Mucosa of rectum (tissue), 2 donors: Measurements from ENCODE around the gene GNPDA2.
A peak's percentile ranks its signal among the peaks of the same experiment; 100 is the strongest.

ENCODE experiments used
- H3K27ac ChIP-seq, 2 donors: one replicate each; pipeline ENCODE4 v1.7.0; 2013; ENCODE audit warnings: inconsistent platforms in 2 of 2, low read depth in 2 of 2, low read length in 2 of 2
- H3K27me3 ChIP-seq, 2 donors: one replicate each; pipeline ENCODE4 v1.7.0; 2013; ENCODE audit warnings: low read length in 2 of 2; ENCODE audit not compliant: control insufficient read depth in 2 of 2, insufficient read depth in 2 of 2
- H3K36me3 ChIP-seq, 2 donors: one replicate each; pipeline ENCODE4 v1.7.0; 2013; ENCODE audit warnings: low read length in 2 of 2; ENCODE audit not compliant: control insufficient read depth in 2 of 2, insufficient read depth in 2 of 2
- H3K4me1 ChIP-seq, 2 donors: one replicate each; pipeline ENCODE4 v1.7.0; 2013; ENCODE audit warnings: low read length in 2 of 2, mild to moderate bottlenecking in 1 of 2; ENCODE audit not compliant: control insufficient read depth in 2 of 2, insufficient read depth in 2 of 2
- H3K4me3 ChIP-seq, 2 donors: one replicate each; pipeline ENCODE4 v1.7.0; 2013; ENCODE audit warnings: low read length in 2 of 2
- H3K9ac ChIP-seq, 2 donors: one replicate each; pipeline ENCODE4 v1.7.0; 2013; ENCODE audit warnings: low read length in 2 of 2, low read depth in 1 of 2, mild to moderate bottlenecking in 1 of 2
- H3K9me3 ChIP-seq, 2 donors: one replicate each; pipeline ENCODE4 v1.7.0; 2013; ENCODE audit warnings: low read length in 2 of 2; ENCODE audit not compliant: control insufficient read depth in 2 of 2
- donor health status: healthy.
- donor health status: Normal muscosa, but diverticular disease.

GNPDA2 gene

DNA sequence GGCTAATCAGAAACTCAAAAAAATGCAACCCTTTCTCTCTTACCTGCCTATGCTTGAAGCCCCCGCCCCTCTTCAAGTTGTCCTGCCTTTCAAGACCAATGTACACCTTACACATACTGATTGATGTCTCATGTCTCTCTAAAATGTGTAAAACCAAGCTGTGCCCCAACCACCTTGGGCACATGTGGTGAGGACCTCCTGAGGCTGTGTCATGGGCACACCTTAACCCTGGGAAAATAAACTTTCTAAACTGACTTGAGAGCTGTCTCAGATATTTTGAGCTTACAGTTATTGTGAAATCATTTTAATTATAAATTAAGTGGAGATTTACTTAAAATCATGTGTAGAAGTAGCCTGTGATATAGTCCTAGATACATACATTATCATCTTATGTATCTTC, 25.9 kb downstream of the GNPDA2 start:
- Histone ChIP-seq H3K27me3 (no peaks in the 10 kb centered on the region), H3K4me3 (no peak overlapping the region), H3K9ac (no peak overlapping the region), H3K36me3 (peaks cover 32 to 39% of the 10 kb centered on the region in 2 donors), H3K4me1 (no peaks in the 10 kb centered on the region), H3K27ac (no peak overlapping the region), H3K9me3 (no peaks in the 10 kb centered on the region)

DNA sequence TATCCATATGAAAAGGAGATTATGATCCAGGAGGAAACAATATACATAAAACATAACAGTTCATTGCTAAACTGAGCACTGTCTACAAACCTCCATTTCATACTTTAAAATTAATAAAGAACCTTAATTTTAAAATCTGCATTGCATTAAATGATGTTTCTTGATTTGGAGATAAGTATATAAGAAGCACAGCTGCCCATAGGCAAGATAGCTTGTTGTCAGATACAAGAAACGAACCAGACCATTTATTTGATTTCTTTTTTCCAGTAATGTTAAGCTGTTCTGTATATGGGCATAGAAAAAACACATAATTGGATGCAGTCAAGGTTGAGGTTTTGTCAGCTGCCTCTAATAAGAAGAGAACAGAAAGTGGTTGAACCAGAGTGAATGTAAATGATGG, 41.7 kb downstream of the GNPDA2 start:
- Histone ChIP-seq H3K27me3 (no peaks in the 10 kb centered on the region), H3K27ac (no peak overlapping the region), H3K9ac (no peak overlapping the region), H3K4me1 (peaks cover 0 to 6% of the 10 kb centered on the region in 2 donors), H3K36me3 (peaks cover 36 to 51% of the 10 kb centered on the region in 2 donors), H3K9me3 (no peaks in the 10 kb centered on the region), H3K4me3 (no peak overlapping the region)

DNA sequence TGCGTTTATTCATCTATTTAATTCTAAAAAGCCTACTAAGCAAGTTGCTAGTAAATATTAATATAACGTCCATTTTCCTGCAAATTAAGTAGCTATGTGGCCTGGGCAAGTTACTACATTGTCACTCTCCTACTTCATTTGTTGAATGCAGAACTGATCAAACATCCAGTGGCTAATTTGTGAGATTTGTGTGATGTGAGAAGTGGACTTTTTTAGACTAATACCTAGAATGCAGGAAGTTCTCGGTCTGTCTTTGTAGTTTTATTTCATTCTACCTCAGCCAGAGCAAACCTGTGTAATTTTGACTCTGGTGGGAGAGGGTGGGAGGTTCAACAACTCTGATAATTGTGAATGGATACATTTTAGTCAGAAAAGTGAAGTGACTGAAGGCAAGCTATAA, 47.3 kb downstream of the GNPDA2 start:
- Histone ChIP-seq H3K27me3 (no peaks in the 10 kb centered on the region), H3K9ac (peak overlapping the region; percentile 94 to 95), H3K36me3 (peaks cover 7 to 17% of the 10 kb centered on the region in 2 donors), H3K27ac (peak overlapping the region; percentile 89), H3K4me1 (peaks cover 6 to 8% of the 10 kb centered on the region in 2 donors), H3K9me3 (no peaks in the 10 kb centered on the region), H3K4me3 (peak overlapping the region; percentile 95 to 99)

DNA sequence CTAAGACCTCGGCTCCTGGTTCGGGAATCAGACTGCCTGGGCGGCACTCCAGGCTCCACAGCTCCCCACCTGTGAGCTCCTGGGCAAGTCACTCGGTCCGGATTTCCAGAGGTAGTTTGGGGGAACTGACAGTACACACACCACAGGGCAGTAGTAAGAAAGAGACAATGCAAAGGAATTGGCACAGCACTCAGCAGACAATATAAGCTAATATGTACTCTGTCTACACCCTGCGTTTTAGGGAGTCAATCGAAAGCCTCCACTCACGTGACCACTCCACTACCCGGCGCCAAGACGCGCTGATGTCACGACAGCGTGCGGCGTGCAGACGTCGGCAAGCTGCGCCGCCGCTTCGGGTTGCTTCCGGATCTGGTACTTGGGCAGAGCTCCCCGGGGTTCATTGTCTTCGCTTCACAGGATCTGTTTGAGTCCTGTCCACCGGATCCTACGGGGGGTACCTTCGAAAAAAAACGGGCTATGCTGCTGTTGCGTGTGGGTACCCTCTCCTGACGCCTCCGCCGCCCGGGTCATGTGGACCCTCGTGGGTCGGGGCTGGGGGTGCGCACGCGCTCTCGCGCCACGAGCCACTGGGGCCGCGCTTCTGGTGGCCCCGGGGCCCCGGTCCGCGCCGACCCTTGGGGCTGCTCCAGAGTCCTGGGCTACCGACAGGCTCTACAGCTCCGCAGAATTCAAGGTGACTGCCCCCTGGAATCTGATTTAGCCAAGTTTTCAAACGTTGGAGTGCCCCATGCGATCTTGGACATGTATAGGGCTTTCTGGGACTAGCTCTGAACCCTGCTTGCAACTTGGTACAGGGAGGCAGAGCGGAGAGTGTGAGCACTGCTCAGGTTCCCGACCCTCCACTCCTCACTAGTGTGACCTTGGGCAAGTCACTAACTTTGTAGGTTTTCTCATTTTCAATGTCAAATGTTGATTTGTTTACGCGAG, 48.0 kb downstream of the GNPDA2 start, which contains the start of gene GUF1:
Gene GUF1 (plus strand): TSS at position 327 of the 948 bp plus-strand sequence. CDS start 203 bp downstream, at position 530.
- peak within 1 kb of the TSS; percentile 89 for H3K27ac ChIP-seq
- H3K4me1 ChIP-seq = peaks cover 6 to 8% of the 10 kb centered on the region in 2 donors
- H3K9ac ChIP-seq = peak within 1 kb of the TSS; percentile 94 to 95
- H3K4me3 ChIP-seq = peak within 1 kb of the TSS; percentile 95 to 99
- no peaks in the 10 kb centered on the region for H3K27me3 ChIP-seq
- H3K9me3 ChIP-seq = no peaks in the 10 kb centered on the region
- H3K36me3 ChIP-seq = peaks cover 5 to 11% of the 10 kb centered on the region in 2 donors

DNA sequence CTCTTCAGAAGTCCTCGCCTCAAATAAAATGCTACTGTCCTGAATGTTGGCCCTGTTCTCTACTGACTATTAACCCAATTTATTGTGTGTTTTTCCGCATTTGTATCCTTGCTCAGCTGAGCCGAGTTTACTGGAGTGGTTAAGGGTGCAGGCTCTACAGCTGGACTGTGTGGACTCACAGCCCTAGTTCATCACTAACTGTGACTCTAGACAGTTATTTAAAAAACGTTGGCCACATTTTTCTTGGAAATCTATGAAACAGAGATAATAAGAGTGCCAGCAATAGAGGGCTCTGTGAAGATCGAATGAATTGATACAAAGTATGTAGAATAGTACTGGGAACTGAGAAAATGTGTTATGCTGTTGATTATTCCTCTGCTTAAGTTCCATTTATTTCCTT, 51.0 kb downstream of the GNPDA2 start:
- peaks cover 6 to 8% of the 10 kb centered on the region in 2 donors for H3K4me1 ChIP-seq
- H3K27me3 ChIP-seq = no peaks in the 10 kb centered on the region
- H3K9me3 ChIP-seq = no peaks in the 10 kb centered on the region
- H3K9ac ChIP-seq = no peak overlapping the region
- H3K27ac ChIP-seq = no peak overlapping the region
- no peaks in the 10 kb centered on the region for H3K36me3 ChIP-seq
- no peak overlapping the region for H3K4me3 ChIP-seq

DNA sequence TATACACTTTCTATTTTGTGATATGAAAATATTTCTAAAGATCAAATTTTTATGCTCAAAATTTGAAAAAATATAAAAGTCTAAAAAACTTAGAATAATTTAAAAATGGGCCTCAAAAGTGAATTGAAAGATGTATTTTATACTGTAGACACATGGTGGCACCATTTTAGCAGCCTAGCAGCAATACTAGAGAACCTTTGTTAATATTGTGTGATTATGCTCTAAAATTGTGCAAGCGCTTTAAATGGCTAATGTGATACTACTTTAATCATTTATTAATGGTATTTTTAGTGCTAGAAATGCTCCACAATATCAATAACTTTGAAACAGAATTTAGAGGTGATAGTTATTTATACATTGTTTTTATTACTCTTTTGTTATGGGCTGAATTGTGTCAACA, 51.9 kb downstream of the GNPDA2 start:
- no peaks in the 10 kb centered on the region for H3K27me3 ChIP-seq

DNA sequence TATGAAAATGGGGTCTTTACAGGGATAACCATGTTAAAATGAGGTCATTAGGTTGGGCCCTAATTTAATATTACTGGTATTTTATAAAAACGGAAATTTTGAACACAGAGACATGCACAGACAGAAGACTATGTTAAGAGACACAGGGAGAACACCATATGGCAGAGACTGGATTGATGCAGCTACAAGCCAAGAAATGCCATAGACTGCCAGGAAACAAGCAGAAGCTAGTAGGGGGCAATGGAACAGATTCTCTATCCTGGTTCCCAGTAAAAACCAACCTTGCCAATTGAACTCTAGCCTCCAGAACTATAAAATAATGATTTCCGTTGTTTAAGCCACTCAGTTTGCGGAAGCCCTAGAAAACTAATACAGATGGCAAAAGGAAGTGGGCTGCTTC, 54.7 kb downstream of the GNPDA2 start:
- H3K27ac ChIP-seq = no peak overlapping the region
- H3K4me3 ChIP-seq = no peak overlapping the region
- no peaks in the 10 kb centered on the region for H3K36me3 ChIP-seq
- H3K27me3 ChIP-seq = no peaks in the 10 kb centered on the region
- H3K4me1 ChIP-seq = no peaks in the 10 kb centered on the region
- H3K9ac ChIP-seq = no peak overlapping the region
- no peaks in the 10 kb centered on the region for H3K9me3 ChIP-seq

More for the DNA sequence above, 51.9 kb downstream of the GNPDA2 start:
- Histone ChIP-seq H3K4me1 (peaks cover 0 to 6% of the 10 kb centered on the region in 2 donors), H3K9ac (no peak overlapping the region), H3K36me3 (no peaks in the 10 kb centered on the region), H3K9me3 (no peaks in the 10 kb centered on the region), H3K4me3 (no peak overlapping the region), H3K27ac (no peak overlapping the region)

DNA sequence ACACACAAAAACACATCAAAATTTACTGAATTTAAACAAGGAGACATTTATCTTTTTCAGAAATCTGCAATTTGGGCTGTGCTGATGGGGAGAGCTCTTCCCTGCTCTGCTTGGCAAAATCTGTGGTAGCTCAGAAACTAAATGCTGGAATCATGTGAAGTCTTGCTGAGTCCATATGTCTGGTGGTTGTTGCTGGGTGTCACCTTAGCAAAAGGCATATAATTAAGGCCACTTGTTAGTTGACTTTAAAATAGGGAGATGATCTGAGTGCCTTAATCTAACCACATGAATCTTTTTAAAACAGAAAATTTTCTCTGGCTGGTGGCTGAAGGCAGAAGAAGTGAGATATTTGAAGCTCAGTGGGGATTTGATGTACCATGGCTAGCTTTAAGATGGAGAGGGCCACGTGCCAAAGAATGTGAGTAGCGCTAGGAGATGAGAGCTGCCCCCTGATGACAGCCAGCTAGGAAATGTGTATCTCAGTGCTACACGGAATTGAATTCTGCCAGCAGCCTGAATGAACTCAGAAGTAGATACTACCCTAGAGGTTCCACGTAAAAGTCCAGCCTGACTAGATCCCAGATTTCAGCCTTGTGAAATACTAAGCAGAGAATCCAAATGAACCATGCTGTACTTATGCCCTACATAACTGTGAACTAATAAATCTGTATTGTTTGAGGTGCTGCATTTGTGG, 55.7 kb downstream of the GNPDA2 start:
- no peaks in the 10 kb centered on the region for H3K4me1 ChIP-seq
- H3K27ac ChIP-seq = no peak overlapping the region
- no peaks in the 10 kb centered on the region for H3K36me3 ChIP-seq
- no peak overlapping the region for H3K4me3 ChIP-seq
- H3K27me3 ChIP-seq = no peaks in the 10 kb centered on the region
- no peaks in the 10 kb centered on the region for H3K9me3 ChIP-seq
- no peak overlapping the region for H3K9ac ChIP-seq

DNA sequence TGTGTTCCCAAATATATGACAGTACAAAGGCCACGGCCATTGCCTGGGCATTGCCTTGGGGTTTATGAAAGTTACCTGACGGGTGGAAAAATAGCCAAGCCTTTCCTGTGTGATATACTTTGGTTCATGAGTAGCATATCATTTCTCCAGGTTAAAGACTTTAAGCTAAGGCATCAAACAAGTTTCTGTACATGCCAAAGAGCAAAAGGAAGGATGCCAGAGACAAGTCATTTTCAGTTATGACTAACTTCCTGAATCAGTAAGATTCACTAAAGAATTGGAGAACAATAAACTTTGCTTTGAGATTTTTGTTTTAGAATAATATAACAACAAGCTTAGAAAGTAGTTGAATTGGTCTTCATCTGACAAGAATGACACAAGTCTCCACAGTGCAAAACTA, 57.8 kb downstream of the GNPDA2 start:
- Histone ChIP-seq H3K4me3 (no peak overlapping the region), H3K9ac (no peak overlapping the region), H3K27ac (no peak overlapping the region), H3K9me3 (no peaks in the 10 kb centered on the region), H3K27me3 (no peaks in the 10 kb centered on the region), H3K36me3 (no peaks in the 10 kb centered on the region), H3K4me1 (no peaks in the 10 kb centered on the region)
